OCI-LY1 (cell line): ENCODE measurements around the gene CD93.

Source experiments
- CTCF ChIP-seq: fragments of 200-600 bp; sonication (generic), shearing (Covaris generic); IDR thresholded peaks from 2 replicates; pipeline ENCODE4 v1.5.1; 2017; ENCODE audit warnings: mild to moderate bottlenecking, antibody characterized with exemption, low read length, moderate library complexity, mixed read lengths
- EZH2 ChIP-seq: fragments of 200-600 bp; sonication (generic), shearing (Covaris generic); IDR thresholded peaks from 2 replicates; pipeline ENCODE4 v1.8.0; 2017; ENCODE audit warnings: borderline replicate concordance, mixed run types, mild to moderate bottlenecking, antibody characterized with exemption, low read length, moderate library complexity, mixed read lengths

- TF ChIP-seq CTCF, result no peak
- TF ChIP-seq EZH2, result no peak
Measured at GRCh38 chr20:23105193-23105592, 19.1 kb upstream of the CD93 start.
